Right cardiac atrium (tissue), 5 donors: ENCODE data around the gene LRP1B. TPM values are rescaled to one million over a fixed set of nuclear protein-coding genes. Genes with fewer than 3 reads are reported as not detected.

Experiments
- ATAC-seq, 2 donors: fragments of 200-7000 bp; cut with Tn5 transposase; one replicate each; pipeline versions ENCODE4 v1.8.0 to v1.9.1; 2020; ENCODE audit warnings: moderate library complexity in 2 of 2, mild to moderate bottlenecking in 1 of 2
- DNase-seq, 3 donors: peaks; one replicate each; pipeline ENCODE4 v3.0.0-alpha.2; 2020
- H3K27ac ChIP-seq: one replicate; pipeline ENCODE4 v1.5.1; 2013; ENCODE audit warnings: mild to moderate bottlenecking, low read length, control low read depth, moderate library complexity
- H3K27me3 ChIP-seq: one replicate; pipeline ENCODE4 v1.6.1; 2013; ENCODE audit not compliant: control insufficient read depth, insufficient read depth
- H3K4me1 ChIP-seq: one replicate; pipeline ENCODE4 v1.6.1; 2013; ENCODE audit warnings: low read length; ENCODE audit not compliant: control insufficient read depth, insufficient read depth
- H3K4me3 ChIP-seq: one replicate; pipeline ENCODE4 v1.5.1; 2013; ENCODE audit warnings: low read length, control low read depth
- H3K9me3 ChIP-seq: one replicate; pipeline ENCODE4 v1.6.1; 2013; ENCODE audit warnings: low read length; ENCODE audit not compliant: control insufficient read depth
- WGBS: extraction: QIAGEN DNeasy Blood & Tissue Kit; methylation state at CpG from one replicate; pipeline ENCODE4 v1.1.7; 2013; 5-methylcytosine and 5-hydroxymethylcytosine counted together
- intact Hi-C, 4 donors: fragments of 100-400 bp; cut with DNase I; formaldehyde crosslinking; loops; one replicate each; pipeline versions ENCODE4 v1.11.0 to v1.14.0; 2022 to 2023
- polyA plus RNA-seq: library from polyadenylated mRNA; stranded (reverse); fragments of 200-250 nt; gene quantifications from one replicate; pipeline ENCODE4 v1.2.3, GENCODE V29; 2013
- total RNA-seq, 4 donors: library from RNA; stranded (reverse); fragmentation: NEBNext Ultra II Directional; extraction: Animal tissue kit (Norgen Biotek cat#: 25700); gene quantifications; one replicate each; pipeline ENCODE4 v1.2.1, GENCODE V29; 2021
- donor health status: healthy with polysubstance abuse.
- donor health status: DM: no; HTN: yes; CAD: no.
- donor health status: DM: no; HTN: no; CAD: no.
- donor health status: DM: no; HTN: yes; CAD: no; lungs with severe emphysema.
- donor health status: DM: yes; HTN: yes; CAD: no.

The LRP1B gene
- total and polyA plus RNA-seq, 5 donors, result 0.21 to 1.8 (median 0.34) TPM

GRCh38 chr2:140869925-140870324, 1260.9 kb downstream of the LRP1B start:
- H3K4me1 ChIP-seq, result no peaks in the 10 kb centered on the region
- no peaks in the 10 kb centered on the region for H3K27me3 ChIP-seq
- intact Hi-C loops, result loop anchor here in 1 of 4 donors (10.0 kb wide), 1 partner anchor 785 kb away; no protein-coding TSS in a partner anchor
- no peaks in the 10 kb centered on the region for H3K9me3 ChIP-seq
- no peak for ATAC-seq
- no peak overlapping the region for H3K4me3 ChIP-seq
- no peak overlapping the region for H3K27ac ChIP-seq
- no peak for DNase-seq

GRCh38 chr2:140869107-140869506, 1261.7 kb downstream of the LRP1B start:
- H3K27me3 ChIP-seq, result no peaks in the 10 kb centered on the region
- no peak overlapping the region for H3K27ac ChIP-seq
- no peaks in the 10 kb centered on the region for H3K9me3 ChIP-seq
- H3K4me3 ChIP-seq, result no peak overlapping the region
- 83% methylated on average over 3 of the region's 3 CpGs for WGBS
- no peaks in the 10 kb centered on the region for H3K4me1 ChIP-seq
- no peak for ATAC-seq
- intact Hi-C loops, result loop anchor here in 1 of 4 donors (10.0 kb wide), 1 partner anchor 784 kb away; no protein-coding TSS in a partner anchor
- DNase-seq, result no peak

- Histone ChIP-seq H3K4me1 (no peaks in the 10 kb centered on the region), H3K4me3 (no peak overlapping the region), H3K27ac (no peak overlapping the region), H3K27me3 (no peaks in the 10 kb centered on the region), H3K9me3 (no peaks in the 10 kb centered on the region)
- ATAC-seq (no peak), DNase-seq (no peak)
- WGBS, result 71% methylated on average over 3 of the region's 3 CpGs
- intact Hi-C loops, result loop anchor here in 1 of 4 donors (10.0 kb wide), 1 partner anchor 781 kb away; no protein-coding TSS in a partner anchor
These were observed 1265.0 kb downstream of the LRP1B start for GRCh38 chr2:140865837-140866236.

GRCh38 chr2:140863713-140864112, 1267.1 kb downstream of the LRP1B start:
- no peak overlapping the region for H3K27ac ChIP-seq
- H3K4me1 ChIP-seq, result no peaks in the 10 kb centered on the region
- H3K27me3 ChIP-seq, result no peaks in the 10 kb centered on the region
- 48% methylated on average over 2 of the region's 2 CpGs for WGBS
- H3K4me3 ChIP-seq, result no peak overlapping the region
- no peak for ATAC-seq
- intact Hi-C loops, result loop anchor here in 1 of 4 donors (10.0 kb wide), 1 partner anchor 779 kb away; no protein-coding TSS in a partner anchor
- DNase-seq, result no peak
- H3K9me3 ChIP-seq, result no peaks in the 10 kb centered on the region

- Histone ChIP-seq H3K4me3 (no peak overlapping the region), H3K27me3 (no peaks in the 10 kb centered on the region), H3K4me1 (no peaks in the 10 kb centered on the region), H3K27ac (no peak overlapping the region), H3K9me3 (no peaks in the 10 kb centered on the region)
- WGBS, result 56% methylated on average over 2 of the region's 2 CpGs
- intact Hi-C loops, result loop anchor here in 1 of 4 donors (10.0 kb wide), 1 partner anchor 777 kb away; no protein-coding TSS in a partner anchor
- DNase-seq (no peak), ATAC-seq (no peak)
These were observed 1268.6 kb downstream of the LRP1B start for GRCh38 chr2:140862181-140862580.

GRCh38 chr2:140861666-140862065, 1269.2 kb downstream of the LRP1B start:
- WGBS, result 73% methylated on average over 3 of the region's 3 CpGs
- H3K9me3 ChIP-seq, result no peaks in the 10 kb centered on the region
- no peaks in the 10 kb centered on the region for H3K27me3 ChIP-seq
- H3K27ac ChIP-seq, result no peak overlapping the region
- no peak for DNase-seq
- no peaks in the 10 kb centered on the region for H3K4me1 ChIP-seq
- ATAC-seq, result no peak
- H3K4me3 ChIP-seq, result no peak overlapping the region
- intact Hi-C loops, result loop anchor here in 1 of 4 donors (10.0 kb wide), 1 partner anchor 777 kb away; no protein-coding TSS in a partner anchor

GRCh38 chr2:140855471-140855870, 1275.3 kb downstream of the LRP1B start:
- H3K27ac ChIP-seq, result no peak overlapping the region
- 72% methylated on average over 2 of the region's 2 CpGs for WGBS
- no peaks in the 10 kb centered on the region for H3K4me1 ChIP-seq
- no peak overlapping the region for H3K4me3 ChIP-seq
- DNase-seq (no peak), ATAC-seq (no peak)
- no peaks in the 10 kb centered on the region for H3K9me3 ChIP-seq
- intact Hi-C loops, result no loop called here
- H3K27me3 ChIP-seq, result no peaks in the 10 kb centered on the region

- 67% methylated on average over 4 of the region's 4 CpGs for WGBS
- ATAC-seq, result no peak
- no peak overlapping the region for H3K4me3 ChIP-seq
- H3K27ac ChIP-seq, result no peak overlapping the region
- DNase-seq, result no peak
- H3K4me1 ChIP-seq, result no peaks in the 10 kb centered on the region
- H3K9me3 ChIP-seq, result no peaks in the 10 kb centered on the region
- H3K27me3 ChIP-seq, result no peaks in the 10 kb centered on the region
- intact Hi-C loops, result no loop called here
These were observed 1279.4 kb downstream of the LRP1B start for GRCh38 chr2:140851258-140851981.

GRCh38 chr2:140843186-140843585, 1287.6 kb downstream of the LRP1B start:
- DNase-seq (no peak), ATAC-seq (no peak)
- Histone ChIP-seq H3K27me3 (no peaks in the 10 kb centered on the region), H3K27ac (no peak overlapping the region), H3K9me3 (no peaks in the 10 kb centered on the region), H3K4me1 (no peaks in the 10 kb centered on the region), H3K4me3 (no peak overlapping the region)
- intact Hi-C loops, result no loop called here
- WGBS, result 94% methylated on average over 1 of the region's 1 CpG

GRCh38 chr2:140842110-140842509, 1288.7 kb downstream of the LRP1B start:
- no peaks in the 10 kb centered on the region for H3K27me3 ChIP-seq
- no peaks in the 10 kb centered on the region for H3K4me1 ChIP-seq
- H3K27ac ChIP-seq, result no peak overlapping the region
- ATAC-seq (no peak), DNase-seq (no peak)
- 71% methylated on average over 3 of the region's 3 CpGs for WGBS
- intact Hi-C loops, result no loop called here
- H3K4me3 ChIP-seq, result no peak overlapping the region
- no peaks in the 10 kb centered on the region for H3K9me3 ChIP-seq

GRCh38 chr2:140841141-140841540, 1289.7 kb downstream of the LRP1B start:
- Histone ChIP-seq H3K27ac (no peak overlapping the region), H3K9me3 (no peaks in the 10 kb centered on the region), H3K4me3 (no peak overlapping the region), H3K4me1 (no peaks in the 10 kb centered on the region), H3K27me3 (no peaks in the 10 kb centered on the region)
- DNase-seq (no peak), ATAC-seq (no peak)
- 56% methylated on average over 3 of the region's 3 CpGs for WGBS
- intact Hi-C loops, result no loop called here
